HEK293 (cell line): Measurements from ENCODE around the gene RPS15A.

ENCODE experiments used
- CTCF ChIA-PET: fragments of 350-600 bp; formaldehyde crosslinking; extraction: SDS; loops from one replicate; lab custom pipeline; 2021; ENCODE audit warnings: antibody characterized with exemption; lab: Yijun Ruan, JAX
- POLR2A ChIA-PET: fragments of 300-600 bp; formaldehyde crosslinking; extraction: SDS; loops from one replicate; lab custom pipeline; 2020; ENCODE audit warnings: antibody characterized with exemption, inconsistent platforms; lab: Yijun Ruan, JAX
- H3K27ac ChIP-seq: fragments of 200-500 bp; sonication (Bioruptor generic); 2 replicates; pipeline ENCODE4 v1.5.1; 2014; ENCODE audit warnings: low read depth, low read length, control low read depth, inconsistent platforms; ENCODE audit errors: extremely low read depth
- H3K36me3 ChIP-seq, 2 experiments: fragments of 200-500 bp in 1 of 2; sonication (Bioruptor generic) in 1 of 2; 1 replicate in 1 of 2; 2 replicates in 1 of 2; pipeline ENCODE4 v1.5.1; 2014 to 2017; ENCODE audit warnings: inconsistent platforms in 2 of 2, low read length in 2 of 2; ENCODE audit not compliant: control insufficient read depth in 2 of 2, insufficient read depth in 1 of 2
- H3K4me1 ChIP-seq: fragments of 200-500 bp; sonication (Bioruptor generic); 2 replicates; pipeline ENCODE4 v1.5.1; 2014; ENCODE audit warnings: mild to moderate bottlenecking, low read length, inconsistent platforms; ENCODE audit not compliant: control insufficient read depth, insufficient read depth
- H3K4me3 ChIP-seq: 2 replicates; pipeline ENCODE4 v1.5.1; 2011; ENCODE audit warnings: low read depth, mild to moderate bottlenecking, control low read depth, low read length, moderate library complexity
- H3K9me3 ChIP-seq: fragments of 200-500 bp; sonication (Bioruptor generic); 2 replicates; pipeline ENCODE4 v1.5.1; 2014; ENCODE audit warnings: low read depth, low read length, inconsistent platforms; ENCODE audit not compliant: control insufficient read depth, insufficient read depth
- EGR2 ChIP-seq: fragments of 450-650 bp; formaldehyde crosslinking; IDR thresholded peaks from 2 replicates; pipeline ENCODE4 v1.5.1; 2016; ENCODE audit warnings: low read depth, missing biosample characterization, missing genetic modification characterization
- PRDM10 ChIP-seq: fragments of 450-650 bp; formaldehyde crosslinking; IDR thresholded peaks from 2 replicates; pipeline ENCODE4 v1.5.1; 2016; ENCODE audit warnings: missing biosample characterization, missing genetic modification characterization
- SCRT2 ChIP-seq: fragments of 450-650 bp; formaldehyde crosslinking; IDR thresholded peaks from 2 replicates; pipeline ENCODE4 v1.5.1; 2016; ENCODE audit warnings: missing biosample characterization, missing genetic modification characterization
- WT1 ChIP-seq: fragments of 450-650 bp; formaldehyde crosslinking; IDR thresholded peaks from 2 replicates; pipeline ENCODE4 v1.5.1; 2016; ENCODE audit warnings: missing biosample characterization, missing genetic modification characterization
- ZBTB20 ChIP-seq: fragments of 450-650 bp; formaldehyde crosslinking; IDR thresholded peaks from 2 replicates; pipeline ENCODE4 v1.5.1; 2016; ENCODE audit warnings: missing biosample characterization, missing genetic modification characterization
- ZBTB7A ChIP-seq: fragments of 450-650 bp; formaldehyde crosslinking; IDR thresholded peaks from 2 replicates; pipeline ENCODE4 v1.5.1; 2016; ENCODE audit warnings: low read depth, missing biosample characterization, missing genetic modification characterization
- ZFP37 ChIP-seq: fragments of 450-650 bp; formaldehyde crosslinking; IDR thresholded peaks from 2 replicates; pipeline ENCODE4 v1.5.1; 2016; ENCODE audit warnings: missing biosample characterization, missing genetic modification characterization
- ZNF138 ChIP-seq: fragments of 450-650 bp; formaldehyde crosslinking; IDR thresholded peaks from 2 replicates; pipeline ENCODE4 v1.5.1; 2016; ENCODE audit warnings: missing biosample characterization, missing genetic modification characterization, borderline replicate concordance
- ZNF146 ChIP-seq: fragments of 450-650 bp; formaldehyde crosslinking; IDR thresholded peaks from 2 replicates; pipeline ENCODE4 v1.5.1; 2016; ENCODE audit warnings: missing biosample characterization, missing genetic modification characterization
- ZNF169 ChIP-seq: fragments of 450-650 bp; formaldehyde crosslinking; IDR thresholded peaks from 2 replicates; pipeline ENCODE4 v1.5.1; 2016; ENCODE audit warnings: missing biosample characterization, missing genetic modification characterization
- ZNF211 ChIP-seq: fragments of 450-650 bp; formaldehyde crosslinking; IDR thresholded peaks from 2 replicates; pipeline ENCODE4 v1.5.1; 2016; ENCODE audit warnings: low read depth, missing biosample characterization, missing genetic modification characterization
- ZNF214 ChIP-seq: fragments of 450-650 bp; formaldehyde crosslinking; IDR thresholded peaks from 2 replicates; pipeline ENCODE4 v1.5.1; 2017; ENCODE audit warnings: missing biosample characterization, mild to moderate bottlenecking, missing genetic modification characterization, borderline replicate concordance
- ZNF280D ChIP-seq: fragments of 450-650 bp; formaldehyde crosslinking; IDR thresholded peaks from 2 replicates; pipeline ENCODE4 v1.5.1; 2016; ENCODE audit warnings: missing biosample characterization, missing genetic modification characterization
- ZNF335 ChIP-seq: fragments of 450-650 bp; formaldehyde crosslinking; conservative IDR thresholded peaks from 2 replicates; pipeline ENCODE4 v1.5.1; 2016; ENCODE audit warnings: missing biosample characterization, missing genetic modification characterization
- ZNF514 ChIP-seq: fragments of 450-650 bp; formaldehyde crosslinking; IDR thresholded peaks from 2 replicates; pipeline ENCODE4 v1.5.1; 2016; ENCODE audit warnings: missing biosample characterization, missing genetic modification characterization
- ZNF521 ChIP-seq: fragments of 450-650 bp; formaldehyde crosslinking; IDR thresholded peaks from 2 replicates; pipeline ENCODE4 v1.5.1; 2017; ENCODE audit warnings: missing biosample characterization, mild to moderate bottlenecking, missing genetic modification characterization
- ZNF580 ChIP-seq: fragments of 450-650 bp; formaldehyde crosslinking; IDR thresholded peaks from 2 replicates; pipeline ENCODE4 v1.5.1; 2016; ENCODE audit warnings: missing biosample characterization, missing genetic modification characterization
- ZNF621 ChIP-seq: fragments of 450-650 bp; formaldehyde crosslinking; IDR thresholded peaks from 2 replicates; pipeline ENCODE4 v1.5.1; 2017; ENCODE audit warnings: missing biosample characterization, missing genetic modification characterization
- ZNF677 ChIP-seq: fragments of 450-650 bp; IDR thresholded peaks from 2 replicates; pipeline ENCODE4 v1.5.0; 2018; ENCODE audit warnings: missing biosample characterization, mild to moderate bottlenecking, missing genetic modification characterization, moderate library complexity
- ZNF791 ChIP-seq: fragments of 450-650 bp; formaldehyde crosslinking; IDR thresholded peaks from 2 replicates; pipeline ENCODE4 v1.5.1; 2016; ENCODE audit warnings: missing biosample characterization, missing genetic modification characterization
- ZXDB ChIP-seq: fragments of 450-650 bp; formaldehyde crosslinking; IDR thresholded peaks from 2 replicates; pipeline ENCODE4 v1.5.1; 2016; ENCODE audit warnings: missing biosample characterization, missing genetic modification characterization

RPS15A gene

GRCh38 chr16:18789515-18789849 lies 652 bp downstream of the RPS15A start (continued):
- TF ChIP-seq ZXDB (no peak), SCRT2 (tag by site-specific recombination) (no peak), ZNF146 (tag by site-specific recombination) (no peak), ZFP37 (tag by site-specific recombination) (no peak), ZNF580 (no peak), EGR2 (tag by site-specific recombination) (no peak), ZBTB7A (tag by site-specific recombination) (no peak)

GRCh38 chr16:18788828-18789514 lies 1.2 kb downstream of the RPS15A start:
- Histone ChIP-seq H3K36me3 (peaks cover 46 to 79% of the 10 kb centered on the region in 2 experiments), H3K4me3 (peak overlapping the region; percentile 66), H3K4me1 (peaks cover 4% of the 10 kb centered on the region; the same call in 1 of the 2 replicates), H3K27ac (peak overlapping the region; percentile 99; the same call in 1 of the 2 replicates), H3K9me3 (no peaks in the 10 kb centered on the region)
- TF ChIP-seq WT1 (tag by site-specific recombination) = no peak
- no peak for TF ChIP-seq ZNF677 (tag by site-specific recombination)
- TF ChIP-seq ZNF335 = no peak
- TF ChIP-seq ZNF138 (tag by site-specific recombination) = no peak
- no peak for TF ChIP-seq ZNF214 (tag by site-specific recombination)
- no peak for TF ChIP-seq ZBTB20 (tag by site-specific recombination)
- no peak for TF ChIP-seq ZNF521 (tag by site-specific recombination)
- TF ChIP-seq PRDM10 (tag by site-specific recombination) = no peak
- TF ChIP-seq ZNF169 (tag by site-specific recombination) = no peak
- no peak for TF ChIP-seq ZNF211
- TF ChIP-seq ZNF514 (tag by site-specific recombination) = no peak
- no peak for TF ChIP-seq ZNF791 (tag by site-specific recombination)
- no peak for TF ChIP-seq ZNF621 (tag by site-specific recombination)
- no peak for TF ChIP-seq ZNF280D (tag by site-specific recombination)
- CTCF ChIA-PET = interaction anchor here (0.5 to 1.0 kb wide), 2 partner anchors 12 to 732 kb away, joined by 3 to 4 read pairs; partner anchors contain the start of gene ARL6IP1
- POLR2A ChIA-PET = interaction anchor here (10.4 kb wide), 1 partner anchor 13 kb away, joined by 329 read pairs; the partner anchor contains the start of gene ARL6IP1
